KOPT-K1 (cell line): Measurements from ENCODE around the gene LRRC74B.
"Not testable (repeated sequence)": the region's sequence is repeated elsewhere in the genome, so short reads cannot be mapped to it uniquely, and the experiment has no call there.

ENCODE experiments used
- H3K27ac ChIP-seq: fragments of 200-600 bp; sonication (generic); 2 replicates; pipeline ENCODE4 v1.5.1; 2016; ENCODE audit warnings: antibody characterized with exemption, mild to moderate bottlenecking, low read depth, low read length; ENCODE audit not compliant: poor library complexity, severe bottlenecking
- H3K36me3 ChIP-seq: fragments of 200-600 bp; sonication (generic); 2 replicates; pipeline ENCODE4 v1.5.1; 2017; ENCODE audit warnings: antibody characterized with exemption, mild to moderate bottlenecking, low read length, moderate library complexity; ENCODE audit not compliant: insufficient read depth
- H3K9me3 ChIP-seq: fragments of 200-600 bp; sonication (generic); 2 replicates; pipeline ENCODE4 v1.5.1; 2017; ENCODE audit warnings: antibody characterized with exemption, low read length, mild to moderate bottlenecking; ENCODE audit not compliant: insufficient read depth, poor library complexity, severe bottlenecking

Gene LRRC74B

GRCh38 chr22:21070690-21071615 lies 25.2 kb downstream of the LRRC74B start:
- Histone ChIP-seq H3K9me3 (no peaks in the 10 kb centered on the region), H3K36me3 (no peaks in the 10 kb centered on the region), H3K27ac (no peak overlapping the region)

GRCh38 chr22:21071796-21072195 lies 26.1 kb downstream of the LRRC74B start:
- not testable (repeated sequence) for H3K36me3 ChIP-seq, H3K27ac ChIP-seq, H3K9me3 ChIP-seq

- no peaks in the 10 kb centered on the region for H3K36me3 ChIP-seq
- H3K9me3 ChIP-seq = no peaks in the 10 kb centered on the region
- H3K27ac ChIP-seq = no peak overlapping the region
Observed at GRCh38 chr22:21073023-21073422, 27.3 kb downstream of the LRRC74B start.

- Histone ChIP-seq H3K36me3 (no peaks in the 10 kb centered on the region), H3K9me3 (no peaks in the 10 kb centered on the region), H3K27ac (no peak overlapping the region)
Observed at GRCh38 chr22:21073482-21073881, 27.7 kb downstream of the LRRC74B start.

- Histone ChIP-seq H3K36me3 (no peaks in the 10 kb centered on the region), H3K9me3 (no peaks in the 10 kb centered on the region), H3K27ac (no peak overlapping the region)
Observed at GRCh38 chr22:21074102-21074715, 28.5 kb downstream of the LRRC74B start.

GRCh38 chr22:21075516-21076138 lies 29.9 kb downstream of the LRRC74B start:
- H3K27ac ChIP-seq = no peak overlapping the region
- no peaks in the 10 kb centered on the region for H3K9me3 ChIP-seq
- no peaks in the 10 kb centered on the region for H3K36me3 ChIP-seq

GRCh38 chr22:21076912-21077625 lies 31.3 kb downstream of the LRRC74B start:
- no peak overlapping the region for H3K27ac ChIP-seq
- H3K9me3 ChIP-seq = no peaks in the 10 kb centered on the region
- H3K36me3 ChIP-seq = no peaks in the 10 kb centered on the region

- Histone ChIP-seq H3K36me3 (no peaks in the 10 kb centered on the region), H3K27ac (no peak overlapping the region), H3K9me3 (no peaks in the 10 kb centered on the region)
Observed at GRCh38 chr22:21077884-21078508, 32.2 kb downstream of the LRRC74B start.

- no peak overlapping the region for H3K27ac ChIP-seq
- H3K36me3 ChIP-seq = no peaks in the 10 kb centered on the region
- no peaks in the 10 kb centered on the region for H3K9me3 ChIP-seq
Observed at GRCh38 chr22:21078916-21079315, 33.2 kb downstream of the LRRC74B start.

GRCh38 chr22:21079493-21079892 lies 33.7 kb downstream of the LRRC74B start:
- no peak overlapping the region for H3K27ac ChIP-seq
- H3K9me3 ChIP-seq = no peaks in the 10 kb centered on the region
- no peaks in the 10 kb centered on the region for H3K36me3 ChIP-seq

GRCh38 chr22:21080435-21081137 lies 34.8 kb downstream of the LRRC74B start:
- Histone ChIP-seq H3K36me3 (no peaks in the 10 kb centered on the region), H3K9me3 (no peaks in the 10 kb centered on the region), H3K27ac (no peak overlapping the region)

- Histone ChIP-seq H3K27ac (no peak overlapping the region), H3K36me3 (no peaks in the 10 kb centered on the region), H3K9me3 (no peaks in the 10 kb centered on the region)
Observed at GRCh38 chr22:21082248-21082647, 36.5 kb downstream of the LRRC74B start.

GRCh38 chr22:21087119-21087518 lies 41.4 kb downstream of the LRRC74B start:
- Histone ChIP-seq H3K9me3 (no peaks in the 10 kb centered on the region), H3K27ac (no peak overlapping the region), H3K36me3 (no peaks in the 10 kb centered on the region)

- H3K27ac ChIP-seq, H3K36me3 ChIP-seq, H3K9me3 ChIP-seq: not testable (repeated sequence)
Observed at GRCh38 chr22:21087926-21088325, 42.2 kb downstream of the LRRC74B start.
